H1 (cell line): ENCODE measurements around the gene PIK3R1. TPM values are rescaled to one million over a fixed set of nuclear protein-coding genes. Genes with fewer than 3 reads are reported as not detected.

Source experiments
- CTCF ChIA-PET: fragments of 300-600 bp; sonication (Branson Sonifier 250); formaldehyde crosslinking; loops from one replicate; lab custom pipeline; 2021; ENCODE audit not compliant: partially characterized antibody; lab: Charles Lee
- POLR2A ChIA-PET: fragments of 300-600 bp; sonication (Branson Sonifier 250); formaldehyde crosslinking; loops from one replicate; lab custom pipeline; 2021; ENCODE audit warnings: inconsistent platforms; ENCODE audit not compliant: partially characterized antibody; lab: Charles Lee
- DNase-seq, 2 experiments: peaks; one replicate each; pipeline versions ENCODE4 v3.0.0 to v3.0.0-alpha.2; 2010 to 2022; ENCODE audit warnings: low spot score in 2 of 2, low read depth in 1 of 2, mixed read lengths in 1 of 2
- FAIRE-seq: peaks from 2 replicates; lab custom pipeline; 2011; peaks lifted over from hg19 to GRCh38; lab: Jason Lieb, UNC
- H2AFZ ChIP-seq: 2 replicates; pipeline ENCODE4 v1.8.1; 2012; ENCODE audit warnings: low read length, inconsistent platforms
- H2AK5ac ChIP-seq: 2 replicates; pipeline ENCODE4 v1.6.1; 2013; ENCODE audit warnings: low read depth, low read length
- H2BK120ac ChIP-seq: replicated peaks from 2 replicates; pipeline ENCODE3; 2013; ENCODE audit warnings: low read depth, low read length, inconsistent platforms
- H2BK12ac ChIP-seq: 2 replicates; pipeline ENCODE4 v1.6.1; 2013; ENCODE audit warnings: low read depth, low read length
- H2BK15ac ChIP-seq: 2 replicates; pipeline ENCODE4 v1.6.1; 2013; ENCODE audit warnings: low read length
- H2BK20ac ChIP-seq: 2 replicates; pipeline ENCODE4 v1.6.1; 2013; ENCODE audit warnings: low read length
- H2BK5ac ChIP-seq: 2 replicates; pipeline ENCODE4 v1.6.1; 2013; ENCODE audit warnings: low read depth, low read length
- H3K14ac ChIP-seq: 2 replicates; pipeline ENCODE4 v1.6.1; 2013; ENCODE audit warnings: inconsistent platforms; ENCODE audit not compliant: insufficient read length
- H3K18ac ChIP-seq: 2 replicates; pipeline ENCODE4 v1.6.1; 2013; ENCODE audit warnings: low read length; ENCODE audit errors: extremely low read depth
- H3K23ac ChIP-seq: 2 replicates; pipeline ENCODE4 v1.6.1; 2013; ENCODE audit warnings: inconsistent platforms; ENCODE audit not compliant: insufficient read length
- H3K23me2 ChIP-seq: 2 replicates; pipeline ENCODE4 v1.6.1; 2013; ENCODE audit warnings: low read depth, low read length
- H3K27ac ChIP-seq: 2 replicates; pipeline ENCODE4 v1.6.1; 2011; ENCODE audit warnings: low read depth, low read length, inconsistent platforms
- H3K27me3 ChIP-seq, 4 experiments: replicated peaks in 1 of 4; 1 replicate in 1 of 4; 2 replicates in 3 of 4; pipeline versions ENCODE4 v1.6.1 to v1.8.1; 2011 to 2013; ENCODE audit warnings: low read length in 3 of 4, mild to moderate bottlenecking in 3 of 4, inconsistent platforms in 2 of 4, mixed read lengths in 2 of 4, moderate library complexity in 1 of 4; ENCODE audit not compliant: control insufficient read depth in 3 of 4, insufficient read depth in 3 of 4; ENCODE audit errors: extremely low read depth in 1 of 4
- H3K36me3 ChIP-seq, 4 experiments: 2 replicates each; pipeline versions ENCODE4 v1.6.1 to v1.8.1; 2011 to 2013; ENCODE audit warnings: mild to moderate bottlenecking in 4 of 4, low read length in 3 of 4, moderate library complexity in 2 of 4, control low read depth in 1 of 4, inconsistent platforms in 1 of 4; ENCODE audit not compliant: insufficient read depth in 4 of 4, control insufficient read depth in 2 of 4
- H3K4ac ChIP-seq: replicated peaks from 2 replicates; pipeline ENCODE3; 2013; ENCODE audit warnings: low read length, low read depth, mixed read lengths, inconsistent platforms; ENCODE audit not compliant: insufficient read length
- H3K4me1 ChIP-seq, 4 experiments: replicated peaks in 1 of 4; 1 replicate in 1 of 4; 2 replicates in 3 of 4; pipeline versions ENCODE4 v1.6.1 to v1.8.1; 2011 to 2013; ENCODE audit warnings: low read length in 3 of 4, inconsistent platforms in 2 of 4, mixed read lengths in 1 of 4; ENCODE audit not compliant: insufficient read depth in 4 of 4, control insufficient read depth in 3 of 4
- H3K4me2 ChIP-seq, 2 experiments: 2 replicates each; pipeline versions ENCODE4 v1.6.1 to v1.8.1; 2011 to 2013; ENCODE audit warnings: low read depth in 2 of 2, low read length in 2 of 2, control low read depth in 1 of 2, inconsistent platforms in 1 of 2, mild to moderate bottlenecking in 1 of 2; ENCODE audit not compliant: insufficient read depth in 1 of 2
- H3K4me3 ChIP-seq, 4 experiments: fragments of 200-600, 300-600 bp in 1 of 4; sonication (generic), shearing (Covaris generic), sonication (Bioruptor Twin) in 1 of 4; 2 replicates each; pipeline versions ENCODE4 v1.5.1 to v1.8.1; 2011 to 2016; ENCODE audit warnings: low read length in 4 of 4, low read depth in 3 of 4, control low read depth in 2 of 4, inconsistent platforms in 2 of 4, mild to moderate bottlenecking in 2 of 4, mixed read lengths in 1 of 4, moderate library complexity in 1 of 4; ENCODE audit not compliant: insufficient read depth in 2 of 4; ENCODE audit errors: extremely low read depth in 1 of 4
- H3K56ac ChIP-seq: replicated peaks from 2 replicates; pipeline ENCODE3; 2013; ENCODE audit warnings: low read depth, mild to moderate bottlenecking, mixed read lengths, low read length, inconsistent platforms; ENCODE audit not compliant: insufficient read length
- H3K79me1 ChIP-seq: 2 replicates; pipeline ENCODE4 v1.6.1; 2013; ENCODE audit warnings: low read depth, low read length, control low read depth
- H3K79me2 ChIP-seq, 2 experiments: 2 replicates each; pipeline versions ENCODE4 v1.6.1 to v1.8.1; 2012 to 2013; ENCODE audit warnings: low read length in 2 of 2, mild to moderate bottlenecking in 2 of 2, inconsistent platforms in 1 of 2; ENCODE audit not compliant: insufficient read depth in 2 of 2, control insufficient read depth in 1 of 2
- H3K9ac ChIP-seq, 4 experiments: replicated peaks in 1 of 4; 1 replicate in 1 of 4; 2 replicates in 3 of 4; pipeline versions ENCODE4 v1.6.1 to v1.8.1; 2011 to 2013; ENCODE audit warnings: low read depth in 3 of 4, low read length in 3 of 4, control low read depth in 2 of 4, mild to moderate bottlenecking in 2 of 4, moderate library complexity in 2 of 4, inconsistent platforms in 1 of 4; ENCODE audit errors: extremely low read depth in 1 of 4
- H3K9me3 ChIP-seq, 2 experiments: 2 replicates each; pipeline versions ENCODE4 v1.6.1 to v1.8.1; 2012 to 2013; ENCODE audit warnings: mild to moderate bottlenecking in 2 of 2, moderate library complexity in 2 of 2, control low read depth in 1 of 2, inconsistent platforms in 1 of 2, low read depth in 1 of 2, low read length in 1 of 2, mixed read lengths in 1 of 2; ENCODE audit not compliant: insufficient read depth in 2 of 2
- H4K20me1 ChIP-seq, 2 experiments: replicated peaks in 1 of 2; 2 replicates each; pipeline versions ENCODE3 to v1.8.1; 2011 to 2013; ENCODE audit warnings: inconsistent platforms in 2 of 2, low read length in 2 of 2, mild to moderate bottlenecking in 1 of 2; ENCODE audit not compliant: insufficient read depth in 2 of 2, control insufficient read depth in 1 of 2
- H4K5ac ChIP-seq: 2 replicates; pipeline ENCODE4 v1.6.1; 2013; ENCODE audit warnings: low read length, low read depth, mixed read lengths, inconsistent platforms; ENCODE audit not compliant: insufficient read length
- H4K8ac ChIP-seq: 2 replicates; pipeline ENCODE4 v1.8.0; 2013; ENCODE audit warnings: mild to moderate bottlenecking, moderate library complexity, low read length, inconsistent platforms; ENCODE audit not compliant: insufficient read depth; ENCODE audit errors: extremely low read depth
- H4K91ac ChIP-seq: replicated peaks from 2 replicates; pipeline ENCODE3; 2013; ENCODE audit warnings: low read length, mixed read lengths, inconsistent platforms; ENCODE audit not compliant: insufficient read length
- PHF8 ChIP-seq: fragments of 200-600 bp; sonication (generic); conservative IDR thresholded peaks from 2 replicates; pipeline ENCODE4 v1.7.1; 2012; ENCODE audit warnings: low read depth, mild to moderate bottlenecking, inconsistent platforms, low read length, moderate library complexity
- POLR2AphosphoS5 ChIP-seq: IDR thresholded peaks from 2 replicates; pipeline ENCODE4 v1.6.1; 2011; ENCODE audit warnings: low read depth, low read length
- POU5F1 ChIP-seq: IDR thresholded peaks from 2 replicates; pipeline ENCODE4 v1.6.1; 2011; ENCODE audit warnings: low read depth, mild to moderate bottlenecking, low read length, moderate library complexity
- RFX5 ChIP-seq: IDR thresholded peaks from 2 replicates; pipeline ENCODE4 v1.6.1; 2011; ENCODE audit warnings: low read depth, low read length, improper control_type of control experiment, borderline replicate concordance
- SIN3A ChIP-seq, 2 experiments: IDR thresholded peaks in 1 of 2; conservative IDR thresholded peaks in 1 of 2; 2 replicates each; pipeline ENCODE4 v1.6.1; 2011 to 2012; ENCODE audit warnings: low read length in 2 of 2, improper control_type of control experiment in 1 of 2, low read depth in 1 of 2, mild to moderate bottlenecking in 1 of 2
- SIRT6 ChIP-seq: IDR thresholded peaks from one replicate; pipeline ENCODE4 v1.7.1; 2012; ENCODE audit warnings: low read length, inconsistent platforms
- SUZ12 ChIP-seq: fragments of 200-600 bp; sonication (generic); IDR thresholded peaks from 2 replicates; pipeline ENCODE4 v1.6.1; 2012; ENCODE audit warnings: mild to moderate bottlenecking, inconsistent platforms, low read length, moderate library complexity, mixed read lengths
- YY1 ChIP-seq: IDR thresholded peaks from 2 replicates; pipeline ENCODE4 v1.6.1; 2011; ENCODE audit warnings: low read depth, mild to moderate bottlenecking, low read length
- ZNF274 ChIP-seq: IDR thresholded peaks from 2 replicates; pipeline ENCODE4 v1.7.0; 2012; ENCODE audit warnings: low read length, borderline replicate concordance; ENCODE audit errors: extremely low read depth
- WGBS, 2 experiments: shearing (Covaris generic) in 1 of 2; methylation state at CpG; one replicate each; pipeline versions ENCODE4 v1.1.6 to v1.1.7; 2013 to 2015; ENCODE audit warnings: low lambda C conversion rate in 2 of 2, mixed read lengths in 2 of 2, inconsistent platforms in 1 of 2, low coverage in 1 of 2, missing lambda C conversion rate in 1 of 2; ENCODE audit not compliant: insufficient replicate concordance in 2 of 2, insufficient coverage in 1 of 2, insufficient read length in 1 of 2; ENCODE audit errors: extremely low coverage in 1 of 2, missing lambda C conversion rate in 1 of 2; 5-methylcytosine and 5-hydroxymethylcytosine counted together
- polyA plus RNA-seq, 7 experiments: library from polyadenylated mRNA; depleted of rRNA in 3 of 7; stranded (reverse) in 5 of 7; unstranded in 2 of 7; fragments of >200 nt in 5 of 7; fragments of 200-250 nt in 2 of 7; gene quantifications; 1 replicate in 5 of 7; 2 replicates in 1 of 7; 4 replicates in 1 of 7; pipeline versions ENCODE4 v1.2.1 to v1.2.3, GENCODE V29; 2011 to 2013; ENCODE audit warnings: missing spikeins in 2 of 7, mixed read lengths in 2 of 7
- total RNA-seq: library from RNA; stranded (reverse); fragmentation: NEBNext Ultra II Directional; extraction: Animal tissue kit (Norgen Biotek cat#: 25700); gene quantifications from 2 replicates; pipeline ENCODE4 v1.2.1, GENCODE V29; 2021

PIK3R1 gene
- total and polyA plus RNA-seq, 2 of the 8 experiments (the other 6 are each of a cell fraction or from before 2014, with no cell fraction given), result 2.3 to 13.7 TPM

DNA sequence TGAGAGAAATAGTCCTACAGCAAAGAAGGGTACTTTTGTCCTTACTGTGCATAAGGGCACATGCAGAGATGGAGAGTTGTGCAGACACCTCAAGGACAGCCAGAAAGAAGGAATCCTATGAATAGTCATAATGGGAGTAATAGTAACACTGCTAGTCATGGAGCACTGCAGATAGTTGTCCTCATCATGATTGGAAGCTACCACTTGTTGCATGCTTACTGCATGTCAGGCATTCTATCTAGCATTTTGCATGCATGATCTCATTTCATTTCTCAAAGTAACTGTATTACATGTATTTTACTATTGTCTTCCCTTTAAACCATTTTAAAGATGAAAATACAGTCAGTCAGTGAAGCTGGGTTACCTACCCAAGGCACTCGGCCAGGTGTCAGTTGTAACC, 81.3 kb downstream of the PIK3R1 start:
- H3K27ac ChIP-seq, result no peak overlapping the region
- H3K14ac ChIP-seq, result no peak overlapping the region
- H3K27me3 ChIP-seq, result no peaks in the 10 kb centered on the region
- H3K4ac ChIP-seq, result no peak overlapping the region
- no peaks in the 10 kb centered on the region for H3K9me3 ChIP-seq
- H3K23me2 ChIP-seq, result no peaks in the 10 kb centered on the region
- no peak overlapping the region for H4K5ac ChIP-seq
- no peak overlapping the region for H2BK12ac ChIP-seq
- 96% methylated on average over 1 of the region's 1 CpG; no CpG with 5 or more reads in 1 of the 2 experiments for WGBS, 2 experiments
- no peaks in the 10 kb centered on the region for H3K79me1 ChIP-seq
- no peak overlapping the region for H2AFZ ChIP-seq
- FAIRE-seq (no peak), DNase-seq (no peak)
- no peak overlapping the region for H3K4me2 ChIP-seq
- TF ChIP-seq POU5F1 (no peak), SUZ12 (no peak), ZNF274 (no peak), SIN3A (conservative IDR thresholded peaks at IDR 0.05 in 1 of 2, IDR thresholded peaks at IDR 0.05 in 1 of 2; ENCODE audit: low read depth in 1 of 2, low read length in 2 of 2) (no peak), POLR2AphosphoS5 (no peak), PHF8 (no peak), SIRT6 (no peak), RFX5 (no peak), YY1 (no peak)
- peaks cover 0 to 2% (median 0%) of the 10 kb centered on the region in 4 experiments; a peak in 1 of 7 replicates for H3K4me1 ChIP-seq
- H3K18ac ChIP-seq, result no peak overlapping the region
- no peak overlapping the region for H4K8ac ChIP-seq
- no peak overlapping the region for H3K9ac ChIP-seq
- peaks cover 2 to 30% (median 26%) of the 10 kb centered on the region in 4 experiments; a peak in 6 of 8 replicates for H3K36me3 ChIP-seq
- no peak overlapping the region for H4K91ac ChIP-seq
- H3K56ac ChIP-seq, result no peak overlapping the region
- no peak overlapping the region for H3K4me3 ChIP-seq
- H2AK5ac ChIP-seq, result no peak overlapping the region
- CTCF ChIA-PET, result interaction anchor here (0.8 to 2.3 kb wide), 3 partner anchors 10 to 711 kb away, joined by 3 to 11 read pairs (median 5); no protein-coding TSS in a partner anchor
- H2BK15ac ChIP-seq, result no peak overlapping the region
- H3K23ac ChIP-seq, result no peak overlapping the region
- no peaks in the 10 kb centered on the region for H3K79me2 ChIP-seq
- H4K20me1 ChIP-seq, result no peaks in the 10 kb centered on the region
- POLR2A ChIA-PET, result no interaction called here
- no peak overlapping the region for H2BK5ac ChIP-seq
- H2BK20ac ChIP-seq, result no peak overlapping the region
- no peak overlapping the region for H2BK120ac ChIP-seq
